Lower leg skin (tissue), 4 donors: ENCODE data around the gene PPP6C. TPM values are rescaled to one million over a fixed set of nuclear protein-coding genes. Genes with fewer than 3 reads are reported as not detected.
A peak's percentile ranks its signal among the peaks of the same experiment; 100 is the strongest.
"Not testable (repeated sequence)": the region's sequence is repeated elsewhere in the genome, so short reads cannot be mapped to it uniquely, and the experiment has no call there.

Source experiments
- DNase-seq, 2 donors: peaks; one replicate each; pipeline ENCODE4 v3.0.0-alpha.2; 2019; ENCODE audit warnings: low spot score in 2 of 2
- H3K4me3 ChIP-seq: fragments of 200-600 bp; sonication (generic); 2 replicates; pipeline ENCODE4 v1.5.1; 2017; ENCODE audit warnings: mild to moderate bottlenecking, low read depth; ENCODE audit not compliant: poor library complexity, severe bottlenecking
- CTCF ChIP-seq, 3 donors: fragments of 450-650 bp; IDR thresholded peaks; one replicate each; pipeline ENCODE4 v1.5.1; 2016; ENCODE audit warnings: antibody characterized with exemption in 3 of 3, mild to moderate bottlenecking in 3 of 3, moderate library complexity in 2 of 3
- POLR2A ChIP-seq, 2 donors: fragments of 450-650 bp; IDR thresholded peaks; one replicate each; pipeline ENCODE4 v1.6.1; 2016 to 2017; ENCODE audit warnings: antibody characterized with exemption in 2 of 2, mild to moderate bottlenecking in 1 of 2, moderate library complexity in 1 of 2
- WGBS, 2 donors: methylation state at CpG; one replicate each; pipeline ENCODE4 v1.1.5; 2018; 5-methylcytosine and 5-hydroxymethylcytosine counted together
- intact Hi-C: fragments of 100-400 bp; cut with DNase I; formaldehyde crosslinking; loops from one replicate; pipeline ENCODE4 v1.15.0; 2023; ENCODE audit warnings: low total_unique reads
- total RNA-seq, 4 donors: library from RNA; depleted of rRNA; stranded (reverse); fragments of >200 nt; gene quantifications; one replicate each; pipeline ENCODE4 v1.1.0, GENCODE V29; 2016

Gene PPP6C
- total RNA-seq = 10 to 100 TPM; 26.0 to 29.9 (median 29.5) TPM

- intact Hi-C loops = no loop called here
- WGBS, 2 donors = 0% methylated on average over 62 to 64 of the region's 82 CpGs
- TF ChIP-seq POLR2A (IDR thresholded peaks at IDR 0.05) = peak in 1 of 2 donors; percentile 56
- peak in 1 of 3 donors; percentile 65 for TF ChIP-seq CTCF (IDR thresholded peaks at IDR 0.05)
Measured at GRCh38 chr9:125189361-125190289, at the start of gene PPP6C. Gene PPP6C (minus strand): TSS chr9:125189803. CDS start chr9:125189718, 85 bp downstream.

DNA sequence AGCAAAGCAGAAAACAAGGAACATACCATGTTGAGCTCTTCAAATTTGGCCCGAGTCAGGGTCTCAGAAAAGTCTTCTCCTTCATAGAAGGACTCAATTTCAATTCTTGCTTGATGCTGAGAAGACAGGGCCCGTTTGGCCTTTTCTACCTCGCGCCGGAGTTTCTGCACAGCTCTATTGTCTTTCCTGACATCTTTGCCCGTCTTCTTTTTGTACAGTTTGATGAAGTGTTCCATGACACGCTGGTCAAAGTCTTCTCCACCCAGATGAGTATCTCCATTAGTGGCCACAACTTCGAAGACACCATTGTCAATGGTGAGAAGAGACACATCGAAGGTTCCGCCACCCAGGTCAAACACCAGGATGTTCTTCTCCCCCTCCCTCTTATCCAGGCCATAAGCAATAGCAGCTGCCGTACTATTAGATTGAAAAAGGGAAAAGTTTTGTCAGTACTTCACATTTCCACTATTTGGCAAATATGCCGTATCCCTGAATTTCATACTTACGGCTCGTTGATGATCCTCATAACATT is 49.4 kb upstream of the PPP6C start:
- DNase-seq = no peak
- WGBS, 2 donors = 77 to 85% methylated on average over 14 of the region's 14 CpGs
- intact Hi-C loops = no loop called here
- TF ChIP-seq POLR2A (IDR thresholded peaks at IDR 0.05) (no peak), CTCF (IDR thresholded peaks at IDR 0.05) (no peak)
- no peak overlapping the region for H3K4me3 ChIP-seq

More at GRCh38 chr9:125189361-125190289, at the start of gene PPP6C:
- peak; percentile 95 to 99 for DNase-seq
- peak within 1 kb of the TSS; percentile 99 for H3K4me3 ChIP-seq

DNA sequence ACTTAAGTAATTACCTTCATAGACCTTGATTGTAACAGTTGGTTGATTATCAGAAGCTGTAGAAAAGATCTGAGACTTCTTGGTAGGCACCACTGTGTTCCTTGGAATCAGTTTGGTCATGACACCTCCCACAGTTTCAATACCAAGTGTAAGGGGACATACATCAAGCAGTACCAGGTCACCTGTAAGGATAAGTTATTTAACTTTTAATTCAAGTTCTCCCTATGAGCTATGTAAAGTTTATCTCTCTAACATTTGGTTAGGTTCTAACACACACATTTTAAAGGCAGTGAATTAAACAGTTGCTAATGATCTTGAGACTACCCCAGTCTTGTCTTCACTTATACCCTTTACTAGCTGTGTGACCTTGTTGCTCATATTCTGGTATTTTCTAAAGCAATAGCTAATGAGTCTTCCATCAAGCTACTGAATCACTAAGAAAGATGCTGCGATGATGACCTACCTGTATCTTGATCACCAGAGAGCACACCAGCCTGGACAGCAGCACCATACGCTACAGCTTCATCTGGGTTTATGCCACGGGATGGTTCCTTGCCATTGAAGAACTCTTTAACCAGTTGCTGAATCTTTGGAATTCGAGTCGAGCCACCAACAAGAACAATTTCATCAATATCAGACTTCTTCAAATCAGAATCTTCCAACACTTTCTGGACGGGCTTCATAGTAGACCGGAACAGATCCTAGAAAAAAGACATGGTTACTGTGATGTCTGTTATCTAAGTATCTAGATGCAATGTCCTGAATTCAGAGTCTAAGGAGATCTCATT is 48.7 kb upstream of the PPP6C start:
- TF ChIP-seq CTCF (IDR thresholded peaks at IDR 0.05) (no peak), POLR2A (IDR thresholded peaks at IDR 0.05) (no peak)
- intact Hi-C loops = no loop called here
- H3K4me3 ChIP-seq = no peak overlapping the region
- WGBS, 2 donors = 86 to 87% methylated on average over 7 of the region's 7 CpGs
- DNase-seq = no peak

GRCh38 chr9:125236520-125237159 is 47.0 kb upstream of the PPP6C start:
- H3K4me3 ChIP-seq = not testable (repeated sequence)

GRCh38 chr9:125235804-125236519 is 46.4 kb upstream of the PPP6C start:
- intact Hi-C loops = no loop called here
- TF ChIP-seq POLR2A (IDR thresholded peaks at IDR 0.05) (no peak), CTCF (IDR thresholded peaks at IDR 0.05) (no peak)
- H3K4me3 ChIP-seq = no peak overlapping the region

More at GRCh38 chr9:125236520-125237159, 47.0 kb upstream of the PPP6C start:
- WGBS, 2 donors = 78 to 80% methylated on average over 5 of the region's 5 CpGs
- DNase-seq, intact Hi-C loops: not testable (repeated sequence)

DNA sequence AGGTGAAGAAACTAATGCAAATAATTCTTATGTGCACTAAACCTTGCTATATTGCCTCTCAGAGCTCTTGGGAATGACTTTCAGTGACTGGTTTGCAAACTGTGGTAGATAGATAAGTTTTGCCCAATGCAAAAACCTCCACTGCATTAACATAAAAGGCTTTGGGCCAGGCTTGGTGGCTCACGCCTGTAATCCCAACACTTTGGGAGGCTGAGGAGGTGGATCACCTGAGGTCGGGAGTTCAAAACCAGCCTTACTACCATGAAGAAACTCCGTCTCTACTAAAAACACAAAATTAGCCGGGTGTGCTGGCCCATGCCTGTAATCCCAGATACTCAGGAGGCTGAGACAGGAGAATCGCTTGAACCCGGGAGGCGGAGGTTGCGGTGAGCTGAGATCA is 44.5 kb upstream of the PPP6C start:
- H3K4me3 ChIP-seq, intact Hi-C loops, DNase-seq: not testable (repeated sequence)
- WGBS, 2 donors = 91 to 94% methylated on average over 8 of the region's 8 CpGs

More at GRCh38 chr9:125235804-125236519, 46.4 kb upstream of the PPP6C start:
- no peak for DNase-seq
- 56 to 63% methylated on average over 5 of the region's 5 CpGs for WGBS, 2 donors
